Stimulated activated naive CD8-positive, alpha-beta T cell treated with anti-CD3 and anti-CD28 coated beads, Interleukin-15, Interleukin-2, amounts not matched to agents 100 U/mL and 50 U/mL, for 24 hours (primary cell): ENCODE data around the gene MED16.

Experiments
- ATAC-seq: fragments of 150-1000 bp; cut with Tn5 transposase; one replicate; pipeline ENCODE4 v1.10.0; 2021
- DNase-seq: peaks from one replicate; pipeline ENCODE4 v3.0.0; 2021

The MED16 gene

GRCh38 chr19:927780-928401, 34.9 kb upstream of the MED16 start:
- no peak for DNase-seq

GRCh38 chr19:927351-927779, 34.4 kb upstream of the MED16 start:
- ATAC-seq: no peak
- DNase-seq: no peak

More at GRCh38 chr19:927780-928401, 34.9 kb upstream of the MED16 start:
- ATAC-seq: no peak

- DNase-seq (peak; percentile 78), ATAC-seq (no peak)
Observed at GRCh38 chr19:926589-927350, 33.8 kb upstream of the MED16 start.

- no peak for ATAC-seq
- no peak for DNase-seq
Observed at GRCh38 chr19:926323-926588, 33.3 kb upstream of the MED16 start.

GRCh38 chr19:925526-926322, 32.7 kb upstream of the MED16 start, which contains the start of gene ARID3A:
Gene ARID3A (plus strand): TSS chr19:926035. CDS start chr19:929529, 3,494 bp downstream.
- peak; percentile 82 for DNase-seq
- ATAC-seq: peak; percentile 65

GRCh38 chr19:925087-925525, 32.1 kb upstream of the MED16 start:
- peak; percentile 55 for DNase-seq
- ATAC-seq: peak; percentile 62

GRCh38 chr19:924553-925086, 31.6 kb upstream of the MED16 start:
- DNase-seq (peak; percentile 67), ATAC-seq (no peak)

GRCh38 chr19:920051-920864, 27.3 kb upstream of the MED16 start:
- DNase-seq: peak; percentile 71
- ATAC-seq: peak; percentile 47

GRCh38 chr19:919199-920050, 26.4 kb upstream of the MED16 start:
- ATAC-seq (peak; percentile 11), DNase-seq (peak; percentile 56)

- peak; percentile 46 for DNase-seq
- no peak for ATAC-seq
Observed at GRCh38 chr19:918481-919198, 25.7 kb upstream of the MED16 start.

GRCh38 chr19:918152-918437, 25.1 kb upstream of the MED16 start:
- DNase-seq (no peak), ATAC-seq (no peak)

- ATAC-seq (peak; percentile 10), DNase-seq (peak; percentile 70)
Observed at GRCh38 chr19:917323-918151, 24.6 kb upstream of the MED16 start, which contains the start of gene KISS1R. Gene KISS1R (plus strand): TSS chr19:917333. CDS start chr19:917503, 170 bp downstream.

- peak; percentile 59 for DNase-seq
Observed at GRCh38 chr19:916645-917322, 23.8 kb upstream of the MED16 start.

GRCh38 chr19:913080-913748, 20.2 kb upstream of the MED16 start, which contains the start of gene R3HDM4:
Gene R3HDM4 (minus strand): TSS chr19:913219. CDS start chr19:913157, 62 bp downstream.
- peak; percentile 93 for DNase-seq
- ATAC-seq: peak; percentile 69

More at GRCh38 chr19:916645-917322, 23.8 kb upstream of the MED16 start:
- ATAC-seq: no peak

GRCh38 chr19:912181-913079, 19.4 kb upstream of the MED16 start:
- ATAC-seq: no peak
- DNase-seq: peak; percentile 51

- DNase-seq: no peak
- no peak for ATAC-seq
Observed at GRCh38 chr19:911197-912033, 18.4 kb upstream of the MED16 start.
